8988T (cell line): ENCODE results near the gene MAP3K8.
"Not testable (repeated sequence)": the region's sequence is repeated elsewhere in the genome, so short reads cannot be mapped to it uniquely, and the experiment has no call there.

Experiments
- DNase-seq: peaks from one replicate; pipeline ENCODE4 v3.0.0; 2011

The MAP3K8 gene

GRCh38 chr10:30423655-30424275 is 10.2 kb upstream of the MAP3K8 start:
- DNase-seq = not testable (repeated sequence)

- no peak for DNase-seq
These were observed 8.5 kb upstream of the MAP3K8 start for GRCh38 chr10:30425336-30426075.

DNA sequence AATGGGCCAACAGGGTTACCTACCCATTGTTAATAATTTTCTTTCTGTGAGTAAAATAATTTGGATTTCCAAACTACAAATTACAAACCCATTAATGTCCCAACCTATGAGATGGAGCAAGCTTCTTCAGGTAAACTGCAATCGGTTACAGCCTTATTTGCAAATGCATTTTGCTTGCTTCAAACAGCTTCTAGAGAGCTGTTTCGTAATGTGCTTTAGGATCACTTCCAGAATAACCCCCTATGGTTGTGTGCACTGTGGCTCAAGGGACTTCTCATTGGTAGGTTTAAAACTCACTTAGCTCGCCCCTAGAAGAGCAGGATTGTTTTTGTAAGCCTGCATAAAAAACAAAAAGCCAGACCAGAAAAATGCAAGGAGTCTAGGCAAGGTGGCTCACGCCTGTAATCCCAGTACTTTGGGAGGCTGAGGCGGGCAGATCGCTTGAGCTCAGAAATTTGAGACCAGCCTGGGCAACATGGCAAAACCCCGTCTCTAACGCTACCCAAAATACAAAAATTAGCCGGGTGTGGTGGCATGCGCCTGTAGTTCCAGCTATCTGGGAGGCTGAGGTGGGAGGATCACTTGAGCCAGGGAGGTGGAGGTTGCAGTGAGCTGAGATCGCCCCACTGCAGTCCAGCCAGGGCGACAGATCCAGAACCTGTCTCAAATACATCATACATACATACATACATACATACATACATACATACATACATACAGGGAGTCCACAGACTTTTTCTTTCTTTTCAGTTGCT is 3.3 kb upstream of the MAP3K8 start:
- DNase-seq = no peak

DNA sequence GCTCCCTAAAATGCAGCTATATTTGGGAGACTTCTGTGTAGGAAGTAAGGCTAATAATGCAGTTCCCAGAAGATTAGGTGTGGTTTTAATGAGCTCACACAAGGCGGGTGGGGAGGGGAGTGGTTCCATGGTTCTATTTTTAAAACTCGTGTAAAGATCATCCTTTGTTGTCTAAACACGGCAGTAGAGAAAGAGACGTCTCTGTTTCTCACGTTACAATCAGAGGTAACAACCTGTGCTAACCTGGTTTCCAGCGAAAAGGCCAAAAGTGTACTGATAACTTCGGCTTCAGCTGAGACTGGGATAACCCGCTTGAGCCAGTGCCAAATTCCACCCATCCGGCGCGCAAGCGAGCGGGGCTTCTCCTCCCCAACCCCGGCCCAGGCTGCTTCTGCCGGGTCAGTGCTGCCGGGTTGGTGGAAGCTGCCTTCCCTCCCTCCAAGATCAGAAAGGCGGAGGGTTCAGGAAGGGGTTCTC is 2.5 kb upstream of the MAP3K8 start:
- no peak for DNase-seq

GRCh38 chr10:30432622-30433305 is 1.2 kb upstream of the MAP3K8 start:
- no peak for DNase-seq

- no peak for DNase-seq
These were observed 666 bp upstream of the MAP3K8 start for GRCh38 chr10:30433306-30433729.

- DNase-seq = peak; percentile 51
These were observed 489 bp downstream of the MAP3K8 start for GRCh38 chr10:30434273-30435072.

DNA sequence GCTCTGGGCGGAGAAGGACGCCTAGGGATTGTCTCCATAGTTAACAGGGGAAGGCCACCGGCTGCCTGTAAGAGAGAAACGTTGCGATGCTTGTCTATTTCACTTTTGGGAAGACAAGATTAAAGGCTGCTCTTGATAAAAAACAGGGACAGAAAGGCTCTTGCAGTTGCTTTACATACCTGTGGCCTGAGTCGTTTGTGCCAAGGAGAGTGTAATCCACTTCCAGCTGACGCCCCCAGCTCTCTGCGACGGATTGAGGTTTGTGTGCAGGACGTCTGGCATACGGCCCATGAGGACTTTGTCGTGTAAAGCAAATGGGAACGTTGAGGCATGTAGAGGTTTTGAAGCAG is 1.1 kb downstream of the MAP3K8 start:
- DNase-seq = no peak

DNA sequence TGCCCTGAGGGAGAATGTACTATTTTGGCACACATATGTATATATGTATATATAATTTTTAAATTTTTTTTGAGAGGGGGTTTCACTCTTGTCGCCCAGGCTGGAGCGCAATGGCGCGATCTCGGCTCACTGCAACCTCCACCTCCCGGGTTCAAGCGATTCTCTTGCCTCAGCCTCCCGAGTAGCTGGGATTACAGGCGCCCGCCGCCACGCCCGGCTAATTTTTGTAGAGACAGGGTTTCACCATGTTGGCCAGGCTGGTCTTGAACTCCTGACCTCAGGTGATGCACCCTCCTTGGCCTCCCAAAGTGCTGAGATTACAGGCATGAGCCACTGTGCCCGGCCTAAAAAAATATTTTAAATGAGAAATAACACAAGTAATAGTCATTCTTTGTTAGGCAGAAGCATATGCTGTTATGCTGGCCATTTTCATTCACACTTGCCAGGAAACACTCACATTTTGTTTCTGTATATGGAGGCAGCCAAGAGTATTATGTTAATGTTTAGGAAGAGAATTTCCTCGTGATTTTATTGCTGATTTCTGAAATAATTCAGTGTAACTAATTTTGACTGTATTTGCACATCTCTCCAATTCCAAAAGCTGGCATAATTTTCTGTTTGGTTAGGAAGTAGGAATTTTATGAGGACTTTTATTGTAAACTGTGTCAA is 1.6 kb downstream of the MAP3K8 start:
- not testable (repeated sequence) for DNase-seq

DNA sequence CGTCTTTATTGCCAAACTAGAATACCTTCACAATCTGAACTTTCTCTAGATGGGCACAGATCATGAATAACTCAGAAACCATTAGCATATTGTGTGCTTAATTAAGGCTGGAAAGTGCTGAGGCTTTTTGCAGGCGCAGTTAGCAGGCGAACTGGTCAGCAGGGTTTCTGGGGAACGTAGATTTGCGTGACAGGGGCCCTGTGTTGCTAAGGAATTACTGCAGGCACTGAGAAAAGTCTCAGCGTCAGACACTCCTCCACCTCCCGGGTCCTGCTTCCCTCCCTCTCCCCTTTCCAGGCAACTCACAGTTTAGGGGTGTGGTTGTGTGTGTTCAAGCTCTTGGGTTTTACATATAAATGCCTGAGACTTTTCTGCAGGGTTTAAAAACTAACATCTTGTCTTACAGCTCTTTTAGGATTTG is 2.2 kb downstream of the MAP3K8 start:
- no peak for DNase-seq

GRCh38 chr10:30436671-30437030 is 2.7 kb downstream of the MAP3K8 start:
- no peak for DNase-seq

- no peak for DNase-seq
These were observed 3.3 kb downstream of the MAP3K8 start for GRCh38 chr10:30437031-30437841.

- no peak for DNase-seq
These were observed 4.3 kb downstream of the MAP3K8 start for GRCh38 chr10:30438021-30438850.

GRCh38 chr10:30439931-30440330 is 5.9 kb downstream of the MAP3K8 start:
- DNase-seq = no peak

GRCh38 chr10:30442019-30442606 is 8.1 kb downstream of the MAP3K8 start:
- no peak for DNase-seq

DNA sequence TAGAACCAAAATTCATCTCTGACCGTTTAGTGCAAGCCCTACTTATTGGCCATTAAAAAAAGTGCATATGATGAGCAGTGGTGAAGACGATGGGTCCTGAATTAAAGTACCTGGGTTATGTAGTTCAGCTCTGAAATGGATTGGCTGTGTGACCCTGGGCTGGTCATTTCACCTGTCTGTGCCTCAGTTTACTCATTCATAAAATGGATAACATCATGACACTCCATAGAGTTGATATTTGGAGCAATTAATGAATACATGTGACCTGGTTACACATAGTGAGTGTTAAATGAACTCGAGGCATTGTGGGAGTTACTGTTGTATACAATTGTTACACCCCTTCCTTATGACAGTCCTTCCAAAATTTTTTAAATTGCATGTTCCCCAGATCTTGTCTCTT is 9.1 kb downstream of the MAP3K8 start:
- DNase-seq = no peak

DNA sequence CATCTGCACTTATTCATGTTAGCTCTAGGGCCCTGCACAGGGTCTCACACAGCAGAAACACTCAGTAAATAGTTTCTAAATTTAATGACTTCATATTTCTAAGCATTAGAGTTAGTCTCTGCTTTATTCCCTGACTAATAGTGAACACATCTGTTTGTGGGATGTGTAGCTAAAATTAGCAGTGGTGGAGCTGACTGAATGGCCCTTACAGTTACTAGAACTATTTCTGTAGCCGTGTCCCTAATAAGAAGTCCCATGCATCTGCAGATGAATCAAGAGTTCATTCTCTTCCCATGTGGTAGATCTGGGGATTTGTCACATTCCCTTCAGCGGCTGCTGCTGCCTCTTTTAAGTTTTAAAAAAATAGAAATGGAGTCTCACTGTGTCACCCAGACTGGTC is 11.7 kb downstream of the MAP3K8 start:
- no peak for DNase-seq

DNA sequence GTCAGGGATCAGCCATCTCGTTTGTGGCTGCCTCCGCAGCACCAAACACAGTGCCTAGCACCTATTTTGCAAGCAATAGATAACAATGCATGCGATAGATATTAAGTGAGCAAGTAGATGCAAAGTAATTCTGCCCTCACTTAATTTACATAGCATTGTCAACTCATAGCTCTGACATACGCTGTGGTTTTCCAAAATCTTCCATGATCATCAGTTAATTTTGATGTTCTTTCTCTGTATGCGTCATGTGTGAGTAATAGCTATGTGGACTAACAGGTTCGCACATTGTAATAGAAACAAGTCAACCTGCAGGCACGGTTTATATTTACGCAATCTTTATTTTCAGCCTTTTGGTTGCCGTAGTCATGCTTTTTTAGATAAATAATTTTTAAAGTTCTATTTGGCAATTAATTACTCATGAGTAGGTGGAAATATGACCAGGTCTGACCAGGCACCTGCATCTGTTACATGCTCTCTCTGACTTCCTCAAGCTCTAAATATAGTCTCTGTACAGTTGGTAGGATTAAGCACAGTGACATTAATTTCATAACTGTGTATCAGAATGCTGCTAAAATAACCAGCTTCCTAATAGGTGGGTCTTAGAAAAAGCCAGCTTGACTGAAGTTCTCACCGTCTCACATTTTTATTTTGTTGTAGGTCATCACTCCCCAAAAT is 13.3 kb downstream of the MAP3K8 start:
- no peak for DNase-seq

DNA sequence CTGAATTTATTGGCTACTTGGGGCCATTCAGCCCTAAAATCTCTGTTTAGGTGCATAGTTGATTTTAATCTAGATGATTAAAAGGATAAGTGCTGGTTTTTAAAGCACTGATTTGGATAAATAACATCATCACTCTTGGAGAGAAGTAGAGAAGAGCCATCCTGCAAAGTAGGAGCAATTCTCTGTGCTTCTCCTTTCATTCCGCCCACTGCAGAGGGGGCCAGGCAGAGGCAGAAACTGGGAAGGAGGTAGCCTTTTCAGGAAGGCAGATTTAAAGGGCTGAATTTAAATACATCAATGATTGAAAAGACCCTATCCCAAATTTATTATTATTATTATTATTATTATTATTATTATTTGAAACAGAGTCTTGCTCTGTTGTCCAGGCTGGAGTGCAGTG is 14.1 kb downstream of the MAP3K8 start:
- DNase-seq = no peak
